Vagina (tissue), 2 donors: ENCODE measurements around the gene NAALADL1. TPM values are rescaled to one million over a fixed set of nuclear protein-coding genes. Genes with fewer than 3 reads are reported as not detected.
"Not testable (repeated sequence)": the region's sequence is repeated elsewhere in the genome, so short reads cannot be mapped to it uniquely, and the experiment has no call there.

Experiments used
- DNase-seq, 2 donors: peaks; one replicate each; pipeline ENCODE4 v3.0.0-alpha.2; 2017; ENCODE audit errors: extremely low spot score in 2 of 2
- H3K27ac ChIP-seq: fragments of 200-600 bp; sonication (generic); one replicate; pipeline ENCODE4 v1.5.1; 2019
- H3K27me3 ChIP-seq: fragments of 200-600 bp; sonication (generic); one replicate; pipeline ENCODE4 v1.5.1; 2019
- H3K36me3 ChIP-seq, 2 donors: fragments of 200-600 bp; sonication (generic); one replicate each; pipeline ENCODE4 v1.5.1; 2017 to 2019
- H3K4me1 ChIP-seq: fragments of 200-600 bp; sonication (generic); one replicate; pipeline ENCODE4 v1.5.1; 2019
- H3K4me3 ChIP-seq, 2 donors: fragments of 200-600 bp; sonication (generic); 1 replicate in 1 of 2; 2 replicates in 1 of 2; pipeline ENCODE4 v1.5.1; 2016 to 2019
- H3K9me3 ChIP-seq: fragments of 200-600 bp; sonication (generic); one replicate; pipeline ENCODE4 v1.5.1; 2019
- CTCF ChIP-seq, 3 experiments: fragments of 450-650 bp in 2 of 3; fragments of 200-600 bp in 1 of 3; sonication (generic) in 1 of 3; IDR thresholded peaks; one replicate each; pipeline ENCODE4 v1.5.1; 2017 to 2019; ENCODE audit warnings: antibody characterized with exemption in 3 of 3, mild to moderate bottlenecking in 2 of 3, moderate library complexity in 2 of 3
- POLR2A ChIP-seq, 2 donors: fragments of 450-650 bp; IDR thresholded peaks; one replicate each; pipeline ENCODE4 v1.6.1; 2017; ENCODE audit warnings: antibody characterized with exemption in 2 of 2, mild to moderate bottlenecking in 2 of 2, moderate library complexity in 2 of 2
- POLR2AphosphoS5 ChIP-seq, 2 donors: sonication (generic); formaldehyde crosslinking; IDR thresholded peaks; one replicate each; pipeline ENCODE4 v1.9.0; 2017; ENCODE audit warnings: antibody characterized with exemption in 2 of 2, mild to moderate bottlenecking in 2 of 2, low read depth in 1 of 2; ENCODE audit not compliant: insufficient read depth in 1 of 2
- intact Hi-C: fragments of 100-400 bp; cut with DNase I; formaldehyde crosslinking; loops from one replicate; pipeline ENCODE4 v1.15.1; 2023
- total RNA-seq: library from RNA; depleted of rRNA; stranded (reverse); fragments of >200 nt; gene quantifications from one replicate; pipeline ENCODE4 v1.2.3, GENCODE V29; 2016

The NAALADL1 gene
- total RNA-seq, 1 donor from 2014 or later: 30.7 TPM

GRCh38 chr11:65035579-65035978, 22.8 kb downstream of the NAALADL1 start:
- Histone ChIP-seq H3K36me3 (peaks cover 0 to 60% of the 10 kb centered on the region in 2 donors), H3K4me3 (no peak overlapping the region), H3K27me3 (no peaks in the 10 kb centered on the region), H3K9me3 (no peaks in the 10 kb centered on the region), H3K27ac (no peak overlapping the region), H3K4me1 (peaks cover 7% of the 10 kb centered on the region)
- TF ChIP-seq POLR2A (IDR thresholded peaks at IDR 0.05): no peak
- DNase-seq: no peak
- intact Hi-C loops: no loop called here

GRCh38 chr11:65034423-65034822, 23.9 kb downstream of the NAALADL1 start:
- Histone ChIP-seq H3K4me3 (no peak overlapping the region), H3K27me3 (no peaks in the 10 kb centered on the region), H3K4me1 (peaks cover 5% of the 10 kb centered on the region), H3K36me3 (peaks cover 0 to 56% of the 10 kb centered on the region in 2 donors), H3K9me3 (no peaks in the 10 kb centered on the region), H3K27ac (no peak overlapping the region)
- intact Hi-C loops: no loop called here
- no peak for DNase-seq
- TF ChIP-seq CTCF (IDR thresholded peaks at IDR 0.05) (no peak), POLR2A (IDR thresholded peaks at IDR 0.05) (no peak), POLR2AphosphoS5 (IDR thresholded peaks at IDR 0.05; ENCODE audit: insufficient read depth in 1 of 2, low read depth in 1 of 2) (no peak)

- no peak for TF ChIP-seq CTCF (IDR thresholded peaks at IDR 0.05)
- H3K27me3 ChIP-seq: no peaks in the 10 kb centered on the region
- no peak overlapping the region for H3K27ac ChIP-seq
- H3K4me1 ChIP-seq: peaks cover 21% of the 10 kb centered on the region
- intact Hi-C loops: no loop called here
- no peaks in the 10 kb centered on the region for H3K9me3 ChIP-seq
- no peak overlapping the region for H3K4me3 ChIP-seq
- H3K36me3 ChIP-seq: peaks cover 0 to 42% of the 10 kb centered on the region in 2 donors
- DNase-seq: no peak
Measured at GRCh38 chr11:65032216-65032615, 26.1 kb downstream of the NAALADL1 start.

- peak within 1 kb of the TSS; percentile 86 for H3K27ac ChIP-seq
- peaks cover 0 to 6% of the 10 kb centered on the region in 2 donors for H3K36me3 ChIP-seq
- peak in 2 of 3 experiments; percentile 37 to 63 for TF ChIP-seq CTCF (IDR thresholded peaks at IDR 0.05)
- peak in 1 of 2 donors; percentile 45 for TF ChIP-seq POLR2A (IDR thresholded peaks at IDR 0.05)
- peak; percentile 95 to 97 for TF ChIP-seq POLR2AphosphoS5 (IDR thresholded peaks at IDR 0.05; ENCODE audit: insufficient read depth in 1 of 2, low read depth in 1 of 2)
- H3K27me3 ChIP-seq: no peaks in the 10 kb centered on the region
- peaks cover 28% of the 10 kb centered on the region for H3K4me1 ChIP-seq
- H3K4me3 ChIP-seq: peak within 1 kb of the TSS; percentile 55 to 57
- peak in 1 of 2 donors; percentile 95 for DNase-seq
- intact Hi-C loops: no loop called here
- H3K9me3 ChIP-seq: no peaks in the 10 kb centered on the region
Measured at GRCh38 chr11:65027213-65028067, 30.9 kb downstream of the NAALADL1 start, which contains the start of gene SNX15. SNX15 (plus strand) TSS chr11:65027439; CDS start chr11:65027538, 99 bp downstream.

GRCh38 chr11:65026810-65027209, 31.5 kb downstream of the NAALADL1 start:
- Histone ChIP-seq H3K4me1 (peaks cover 28% of the 10 kb centered on the region), H3K4me3 (peak overlapping the region; percentile 55 to 57), H3K27me3 (no peaks in the 10 kb centered on the region), H3K27ac (peak overlapping the region; percentile 86), H3K9me3 (no peaks in the 10 kb centered on the region), H3K36me3 (peaks cover 0 to 6% of the 10 kb centered on the region in 2 donors)
- TF ChIP-seq POLR2A (IDR thresholded peaks at IDR 0.05) (no peak), POLR2AphosphoS5 (IDR thresholded peaks at IDR 0.05; ENCODE audit: insufficient read depth in 1 of 2, low read depth in 1 of 2) (no peak), CTCF (IDR thresholded peaks at IDR 0.05) (no peak)
- DNase-seq: no peak
- intact Hi-C loops: no loop called here

GRCh38 chr11:65023502-65023901, 34.9 kb downstream of the NAALADL1 start:
- peaks cover 15% of the 10 kb centered on the region for H3K4me1 ChIP-seq
- H3K27ac ChIP-seq, intact Hi-C loops, DNase-seq, H3K27me3 ChIP-seq, H3K4me3 ChIP-seq, H3K9me3 ChIP-seq: not testable (repeated sequence)
- H3K36me3 ChIP-seq: peaks cover 0 to 21% of the 10 kb centered on the region in 2 donors
